Spleen (tissue), 7 donors: ENCODE results near the gene SKI.

Source experiments
- CTCF ChIP-seq, 11 experiments: fragments of 200-600 bp in 7 of 11; fragments of 450-650 bp in 4 of 11; sonication (generic) in 4 of 11; IDR thresholded peaks in 8 of 11; conservative IDR thresholded peaks in 3 of 11; 1 replicate in 7 of 11; 2 replicates in 4 of 11; pipeline versions ENCODE4 v1.4.0 to v1.8.0; 2016 to 2021; ENCODE audit warnings: antibody characterized with exemption in 11 of 11, inconsistent platforms in 4 of 11, mild to moderate bottlenecking in 1 of 11
- POLR2A ChIP-seq, 3 donors: fragments of 450-650 bp; IDR thresholded peaks; one replicate each; pipeline ENCODE4 v1.5.1; 2017; ENCODE audit warnings: antibody characterized with exemption in 3 of 3, mild to moderate bottlenecking in 1 of 3
- POLR2AphosphoS5 ChIP-seq, 3 donors: sonication (generic); formaldehyde crosslinking; IDR thresholded peaks; one replicate each; pipeline ENCODE4 v1.5.1; 2017; ENCODE audit warnings: antibody characterized with exemption in 3 of 3
- donor health status: DM: no; HTN: no; CAD: no; lungs with moderate emphysema.
- donor health status: DM: no; HTN: no; CAD: no.
- donor health status: DM: no; HTN: no; CAD: no.

- TF ChIP-seq POLR2AphosphoS5 (IDR thresholded peaks at IDR 0.05), result no peak
- no peak for TF ChIP-seq POLR2A (IDR thresholded peaks at IDR 0.05)
- no peak for TF ChIP-seq CTCF (IDR thresholded peaks at IDR 0.05 in 8 of 11, conservative IDR thresholded peaks at IDR 0.05 in 3 of 11)
These were observed 58.8 kb downstream of the SKI start for GRCh38 chr1:2286923-2287322.
